NCI-H1417 treated with DMSO at 0.1 percent for 48 hours (cell line): ENCODE results near the gene ZNF32.
"Not testable (repeated sequence)": the region's sequence is repeated elsewhere in the genome, so short reads cannot be mapped to it uniquely, and the experiment has no call there.

Experiments
- DNase-seq: peaks from one replicate; lab custom pipeline; 2025; lab: John Stamatoyannopoulos, UW

The ZNF32 gene

DNA sequence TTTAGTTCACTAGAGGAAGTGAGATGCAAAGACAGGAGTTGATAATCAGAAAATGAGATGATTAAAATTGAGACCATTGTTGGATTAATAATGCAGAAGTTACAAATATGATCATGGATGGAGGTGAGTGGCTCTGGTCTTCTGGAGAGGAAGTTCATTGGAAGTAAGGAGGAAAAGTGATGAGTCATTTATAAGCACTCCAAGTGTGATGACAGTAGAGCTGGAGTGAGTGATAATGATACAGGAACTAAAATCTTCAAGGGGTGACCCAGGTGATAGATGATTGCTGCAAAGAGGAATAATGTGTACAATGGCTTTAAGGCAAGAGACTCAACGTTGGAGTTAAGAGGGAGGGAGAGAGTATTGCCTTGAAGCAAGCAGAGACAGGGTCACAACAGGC, 20.7 kb downstream of the ZNF32 start:
- DNase-seq: no peak

GRCh38 chr10:43623351-43623750, 25.3 kb downstream of the ZNF32 start:
- no peak for DNase-seq

DNA sequence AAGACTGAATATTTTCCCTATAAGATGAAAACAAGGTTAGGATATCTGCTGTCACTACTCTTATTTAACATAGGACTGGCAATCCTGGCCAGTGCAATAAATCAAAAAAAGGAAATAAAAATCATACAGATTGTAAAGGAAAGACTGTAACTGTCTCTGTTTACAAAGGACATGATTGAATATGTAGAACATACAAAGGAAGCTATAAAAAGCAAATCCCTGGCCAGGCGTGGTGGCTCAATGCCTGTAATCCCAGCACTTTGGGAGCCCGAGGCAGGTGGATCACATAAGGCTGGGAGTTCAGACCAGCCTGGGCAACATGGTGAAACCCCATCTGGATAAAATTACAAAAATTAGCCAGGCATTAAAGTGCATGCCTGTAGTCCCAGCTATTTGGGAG, 26.6 kb downstream of the ZNF32 start:
- DNase-seq: no peak

- no peak for DNase-seq
Observed at GRCh38 chr10:43619368-43619767, 29.3 kb downstream of the ZNF32 start.

GRCh38 chr10:43616697-43617370, 31.8 kb downstream of the ZNF32 start:
- no peak for DNase-seq

DNA sequence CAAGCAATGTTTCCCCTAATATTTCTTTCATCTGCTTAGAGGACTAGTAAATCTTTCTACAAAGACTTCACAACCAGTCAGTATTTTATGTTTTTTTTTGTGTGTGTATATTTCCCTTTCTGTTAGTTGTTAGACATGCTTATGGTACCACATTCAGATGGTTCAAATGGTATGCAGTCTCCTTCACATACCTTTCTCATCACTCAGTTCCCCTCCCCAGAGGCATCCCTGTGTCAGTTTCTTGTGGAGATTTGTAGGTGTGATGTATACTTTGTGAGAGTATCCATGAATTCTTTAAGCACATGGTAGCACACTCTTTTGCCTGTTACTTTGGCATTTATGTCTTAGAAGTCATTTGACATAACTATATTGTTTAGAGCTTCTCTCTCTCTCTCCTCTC, 38.0 kb downstream of the ZNF32 start:
- no peak for DNase-seq

DNA sequence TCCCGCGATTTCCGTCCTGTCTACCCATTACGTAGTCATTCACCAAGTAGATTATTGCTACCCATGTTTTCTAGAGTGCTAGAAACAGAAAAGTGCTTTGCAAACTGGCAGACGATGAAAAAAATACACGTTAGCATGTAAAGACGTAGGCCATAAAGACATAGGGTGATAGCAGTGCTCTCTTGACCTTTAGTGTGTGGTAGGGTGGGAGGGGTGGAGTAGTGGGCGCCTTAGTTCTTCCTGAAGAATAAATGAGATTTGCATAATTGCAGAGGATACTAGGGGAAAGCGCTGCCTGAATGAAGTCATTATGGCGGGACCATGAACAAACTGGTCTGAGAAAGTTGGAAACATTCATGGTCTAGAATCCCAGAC, 41.5 kb downstream of the ZNF32 start:
- no peak for DNase-seq

DNA sequence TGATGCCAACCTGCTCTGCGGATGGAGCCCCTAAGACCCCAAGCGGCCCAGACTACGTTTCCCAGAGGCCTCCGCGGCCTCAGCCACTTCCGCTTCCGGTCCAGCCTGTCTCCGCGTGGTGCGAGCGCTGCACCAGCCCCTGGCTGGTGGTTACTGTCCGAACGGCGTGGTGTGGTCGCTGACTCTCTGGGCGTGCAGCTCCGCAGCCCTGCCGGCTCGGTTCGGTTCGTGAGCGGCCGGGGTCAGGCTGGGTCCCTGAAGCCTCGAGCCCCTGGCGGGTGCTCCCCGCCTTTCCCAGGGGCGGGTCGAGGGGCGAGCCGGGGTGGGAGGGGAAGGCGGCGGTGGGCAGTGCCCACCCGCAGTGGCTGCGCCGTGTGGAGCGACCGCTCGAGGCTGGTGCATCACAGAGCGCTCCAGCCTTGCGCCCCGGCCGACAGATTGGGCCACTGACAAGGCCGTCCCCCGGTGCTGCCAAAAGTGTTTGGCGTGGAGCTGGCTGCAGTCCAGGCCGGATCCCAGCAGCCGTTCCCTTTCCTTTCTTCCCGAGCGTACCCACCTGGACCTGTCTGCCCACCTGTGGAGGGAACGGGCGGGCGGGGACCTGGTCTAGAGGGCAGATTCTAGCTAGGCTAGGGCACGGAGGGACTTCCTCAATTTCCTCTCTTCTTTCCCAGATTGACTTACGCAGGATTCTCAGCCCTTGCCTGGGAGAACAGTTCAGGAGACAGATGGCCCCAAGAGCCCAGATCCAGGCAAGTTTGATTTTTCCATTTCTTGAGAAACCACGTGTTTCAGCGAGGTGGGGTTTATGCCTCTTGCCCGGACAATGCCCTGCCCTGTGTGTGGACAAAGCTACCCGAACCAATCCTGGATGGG, 42.1 kb downstream of the ZNF32 start, which contains the start of gene ZNF485:
TSS of gene ZNF485 (plus strand) at position 116 of the 876 bp plus-strand sequence. CDS start at position 729, 613 bp downstream.
- no peak for DNase-seq

GRCh38 chr10:43605850-43606322, 42.8 kb downstream of the ZNF32 start:
- DNase-seq: no peak

DNA sequence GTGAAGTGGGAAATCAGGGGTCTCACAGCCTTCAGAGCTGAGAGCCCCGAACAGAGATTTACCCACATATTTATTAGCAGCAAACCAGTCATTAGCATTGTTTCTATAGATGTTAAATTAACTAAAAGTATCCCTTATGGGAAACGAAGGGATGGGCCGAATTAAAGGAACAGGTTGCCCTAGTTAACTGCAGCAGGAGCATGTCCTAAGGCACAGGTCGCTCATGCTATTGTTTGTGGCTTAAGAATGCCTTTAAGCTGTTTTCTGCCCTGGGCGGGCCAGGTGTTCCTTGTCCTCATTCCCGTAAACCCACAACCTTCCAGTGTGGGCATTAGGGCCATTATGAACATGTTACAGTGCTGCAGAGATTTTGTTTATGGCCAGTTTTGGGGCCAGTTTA, 47.1 kb downstream of the ZNF32 start:
- DNase-seq: not testable (repeated sequence)

DNA sequence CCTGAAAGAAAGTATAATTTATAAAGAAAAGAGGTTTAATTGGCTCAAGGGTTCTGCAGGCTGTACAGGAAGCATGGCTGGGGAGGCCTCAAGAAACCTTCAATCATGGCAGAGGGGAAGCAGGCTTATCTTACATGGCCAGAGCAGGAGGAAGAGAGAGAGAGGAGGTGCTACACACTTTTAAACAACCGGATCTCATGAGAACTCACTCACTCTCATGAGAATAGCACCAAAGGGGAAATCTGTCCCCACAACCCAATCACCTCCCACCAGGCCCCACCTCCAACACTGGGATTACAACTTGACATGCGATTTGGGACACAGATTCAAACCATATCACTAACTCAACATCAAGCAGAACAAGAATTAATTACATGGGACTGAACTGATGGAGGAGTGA, 49.3 kb downstream of the ZNF32 start:
- no peak for DNase-seq

DNA sequence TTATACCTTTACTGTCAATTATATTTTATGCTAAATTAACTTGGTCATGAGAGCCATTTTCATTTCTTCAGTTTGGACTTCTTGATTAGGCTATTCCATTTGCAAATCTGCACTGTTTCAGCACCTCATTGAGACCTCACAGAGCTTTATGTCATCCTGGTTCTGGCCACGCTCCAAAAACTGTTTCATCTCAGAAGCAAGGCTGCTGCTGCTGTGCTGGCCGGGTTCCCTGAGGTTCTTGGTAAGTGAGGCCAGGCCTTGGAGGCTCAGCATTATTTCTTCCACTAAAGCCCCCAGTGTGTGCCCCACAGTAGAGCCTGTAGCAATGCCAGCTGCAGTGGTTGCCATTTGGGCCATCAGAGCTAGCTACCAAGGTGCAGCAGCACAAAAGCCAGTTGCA, 50.2 kb downstream of the ZNF32 start:
- DNase-seq: no peak

DNA sequence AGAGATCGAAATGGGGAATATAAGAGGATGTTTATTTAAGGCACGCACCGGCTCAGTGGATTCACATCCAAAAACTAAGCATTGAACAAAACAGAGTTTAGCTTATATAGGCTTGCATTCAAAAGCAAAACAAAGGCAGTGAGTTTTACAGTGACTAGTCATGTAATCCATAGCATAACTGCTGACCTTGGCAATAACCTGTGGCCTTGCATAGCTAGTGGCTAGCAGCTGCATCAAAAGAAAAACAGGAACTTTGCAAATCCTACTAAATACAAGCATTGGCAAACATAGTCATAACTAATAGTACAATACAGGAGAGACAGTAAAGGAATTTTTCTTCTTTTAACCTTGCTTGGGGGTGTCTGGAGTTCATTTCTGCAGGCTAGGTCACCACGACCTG, 52.1 kb downstream of the ZNF32 start:
- DNase-seq: no peak

DNA sequence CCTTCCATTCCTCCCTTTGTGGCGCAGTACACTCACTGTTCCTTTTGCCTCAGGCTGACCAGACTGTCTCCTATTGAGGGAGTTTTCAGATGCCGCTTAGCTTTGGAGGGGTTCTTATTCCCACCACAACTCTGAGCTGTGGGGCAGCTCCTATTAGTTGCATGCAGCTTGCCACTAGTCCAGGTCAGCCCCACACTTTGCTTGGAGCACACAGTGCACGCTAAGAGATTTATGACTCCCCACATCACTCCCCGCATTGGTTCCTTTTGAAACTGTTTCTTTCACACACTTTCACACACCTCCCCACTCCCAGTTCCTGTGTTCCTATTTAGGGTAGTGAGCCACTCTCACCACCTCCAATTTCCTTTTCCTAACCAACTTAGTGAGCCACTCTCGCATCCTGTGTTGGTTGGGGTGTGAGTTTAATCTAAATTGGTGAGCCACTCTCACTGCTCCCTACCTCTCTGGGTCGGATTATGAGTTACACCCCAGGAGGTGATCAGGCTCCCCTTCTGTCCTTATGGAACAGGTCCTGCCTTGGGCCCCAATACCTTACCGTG, 52.9 kb downstream of the ZNF32 start:
- no peak for DNase-seq

GRCh38 chr10:43594944-43595589, 53.6 kb downstream of the ZNF32 start:
- DNase-seq: no peak
